ENCODE measurements around the gene ARMC6. TPM values are rescaled to one million over a fixed set of nuclear protein-coding genes. Genes with fewer than 3 reads are reported as not detected.

Gene ARMC6
- total RNA-seq, 1 donor from 2014 or later, result 32.8 TPM

DNA sequence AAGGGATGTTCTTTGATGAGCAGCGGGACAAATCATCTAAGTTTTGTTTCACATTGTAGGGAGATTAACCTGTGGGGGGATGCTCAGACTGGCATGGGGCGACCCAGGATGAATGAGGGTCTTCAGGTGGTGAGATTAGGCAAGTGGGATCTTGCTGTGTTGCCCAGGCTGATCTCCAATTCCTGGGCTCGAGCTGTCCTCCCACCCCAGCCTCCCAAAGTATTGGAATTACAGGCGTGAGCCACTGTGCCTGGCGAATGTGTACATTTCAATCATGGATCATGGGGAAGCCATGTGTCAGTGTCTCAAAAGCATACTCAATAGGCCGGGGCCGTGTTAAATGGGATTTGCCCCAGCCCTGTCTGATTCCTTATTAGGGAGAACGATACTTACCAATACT lies 38.5 kb downstream of the ARMC6 start:
- no peaks in the 10 kb centered on the region for H3K36me3 Mint-ChIP-seq (ENCODE audit: unreplicated experiment)
- H3K4me3 Mint-ChIP-seq (ENCODE audit: unreplicated experiment), result no peak overlapping the region
- TF ChIP-seq CTCF (IDR thresholded peaks at IDR 0.05; ENCODE audit: partially characterized antibody, unreplicated experiment), result no peak
- peaks cover 13% of the 10 kb centered on the region for H3K4me1 Mint-ChIP-seq (ENCODE audit: low read depth, unreplicated experiment)
- peaks cover 2% of the 10 kb centered on the region for H3K27me3 Mint-ChIP-seq (ENCODE audit: unreplicated experiment)
- no peak overlapping the region for H3K27ac Mint-ChIP-seq (ENCODE audit: unreplicated experiment)
- DNase-seq, result no peak
- peaks cover 2% of the 10 kb centered on the region for H3K9me3 Mint-ChIP-seq (ENCODE audit: unreplicated experiment)

GRCh38 chr19:19074196-19074882 lies 40.9 kb downstream of the ARMC6 start:
- H3K27ac Mint-ChIP-seq (ENCODE audit: unreplicated experiment), result no peak overlapping the region
- peak overlapping the region; percentile 38 for H3K4me3 Mint-ChIP-seq (ENCODE audit: unreplicated experiment)
- H3K9me3 Mint-ChIP-seq (ENCODE audit: unreplicated experiment), result peaks cover 2% of the 10 kb centered on the region
- TF ChIP-seq CTCF (IDR thresholded peaks at IDR 0.05; ENCODE audit: partially characterized antibody, unreplicated experiment), result no peak
- peaks cover 10% of the 10 kb centered on the region for H3K4me1 Mint-ChIP-seq (ENCODE audit: low read depth, unreplicated experiment)
- peaks cover 4% of the 10 kb centered on the region for H3K27me3 Mint-ChIP-seq (ENCODE audit: unreplicated experiment)
- H3K36me3 Mint-ChIP-seq (ENCODE audit: unreplicated experiment), result no peaks in the 10 kb centered on the region
- no peak for DNase-seq

- no peak overlapping the region for H3K4me3 Mint-ChIP-seq (ENCODE audit: unreplicated experiment)
These were observed 41.7 kb downstream of the ARMC6 start for GRCh38 chr19:19075126-19075525.

DNA sequence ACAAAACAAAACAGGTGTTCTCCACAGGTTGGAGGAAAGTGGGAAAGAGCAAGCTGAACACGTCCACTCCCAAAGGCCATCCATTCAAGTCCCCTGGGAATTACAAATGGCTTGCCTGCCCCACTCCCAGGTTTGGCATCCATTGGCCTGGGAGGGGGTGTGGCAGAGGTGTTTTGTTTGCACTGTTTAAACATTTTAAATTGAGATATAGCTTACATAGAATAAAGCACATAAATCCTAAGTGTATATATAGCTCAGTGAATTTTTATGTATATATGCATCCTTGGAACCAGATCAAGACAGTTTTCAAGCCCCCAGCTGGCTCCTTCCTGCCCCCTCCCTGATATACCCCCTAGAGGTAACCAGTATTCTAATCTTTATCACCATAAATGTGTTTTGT lies 43.1 kb downstream of the ARMC6 start:
- Mint-ChIP-seq H3K36me3 (ENCODE audit: unreplicated experiment) (no peaks in the 10 kb centered on the region), H3K27me3 (ENCODE audit: unreplicated experiment) (peaks cover 4% of the 10 kb centered on the region), H3K9me3 (ENCODE audit: unreplicated experiment) (peaks cover 2% of the 10 kb centered on the region), H3K4me3 (ENCODE audit: unreplicated experiment) (no peak overlapping the region), H3K27ac (ENCODE audit: unreplicated experiment) (no peak overlapping the region), H3K4me1 (ENCODE audit: low read depth, unreplicated experiment) (peaks cover 10% of the 10 kb centered on the region)
- no peak for TF ChIP-seq CTCF (IDR thresholded peaks at IDR 0.05; ENCODE audit: partially characterized antibody, unreplicated experiment)
- DNase-seq, result no peak

More at GRCh38 chr19:19075126-19075525, 41.7 kb downstream of the ARMC6 start:
- H3K4me1 Mint-ChIP-seq (ENCODE audit: low read depth, unreplicated experiment), result peaks cover 10% of the 10 kb centered on the region
- no peaks in the 10 kb centered on the region for H3K36me3 Mint-ChIP-seq (ENCODE audit: unreplicated experiment)
- no peak for DNase-seq
- TF ChIP-seq CTCF (IDR thresholded peaks at IDR 0.05; ENCODE audit: partially characterized antibody, unreplicated experiment), result no peak
- H3K27ac Mint-ChIP-seq (ENCODE audit: unreplicated experiment), result no peak overlapping the region
- peaks cover 4% of the 10 kb centered on the region for H3K27me3 Mint-ChIP-seq (ENCODE audit: unreplicated experiment)
- H3K9me3 Mint-ChIP-seq (ENCODE audit: unreplicated experiment), result peaks cover 2% of the 10 kb centered on the region

DNA sequence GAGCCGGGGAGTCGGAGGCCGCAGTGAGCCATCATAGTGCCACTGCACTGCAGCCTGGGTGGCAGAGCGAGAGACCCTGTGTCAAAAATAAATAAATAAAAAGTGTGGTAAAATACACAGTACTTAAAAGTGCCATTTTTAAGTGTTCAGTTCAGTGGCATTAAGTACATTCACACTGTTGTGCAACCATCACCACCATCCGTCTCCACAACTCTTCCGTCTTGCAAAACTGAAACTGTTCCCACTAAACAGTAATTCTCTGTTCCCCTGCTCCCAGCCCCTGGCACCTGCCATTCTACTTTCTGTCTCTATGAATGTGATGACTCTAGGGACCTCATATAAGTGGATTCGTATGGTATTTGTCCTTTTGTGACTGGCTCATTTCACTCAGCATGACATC lies 43.7 kb downstream of the ARMC6 start:
- DNase-seq, result no peak
- no peaks in the 10 kb centered on the region for H3K36me3 Mint-ChIP-seq (ENCODE audit: unreplicated experiment)
- H3K4me1 Mint-ChIP-seq (ENCODE audit: low read depth, unreplicated experiment), result peaks cover 12% of the 10 kb centered on the region
- H3K9me3 Mint-ChIP-seq (ENCODE audit: unreplicated experiment), result peaks cover under 1% of the 10 kb centered on the region
- no peak for TF ChIP-seq CTCF (IDR thresholded peaks at IDR 0.05; ENCODE audit: partially characterized antibody, unreplicated experiment)
- H3K27me3 Mint-ChIP-seq (ENCODE audit: unreplicated experiment), result peaks cover 6% of the 10 kb centered on the region
- H3K27ac Mint-ChIP-seq (ENCODE audit: unreplicated experiment), result no peak overlapping the region
- H3K4me3 Mint-ChIP-seq (ENCODE audit: unreplicated experiment), result no peak overlapping the region
